Measurements from ENCODE around the gene PCDHA1. TPM values are rescaled to one million over a fixed set of nuclear protein-coding genes. Genes with fewer than 3 reads are reported as not detected.
"Not testable (repeated sequence)": the region's sequence is repeated elsewhere in the genome, so short reads cannot be mapped to it uniquely, and the experiment has no call there.

PCDHA1 gene
- total RNA-seq, 4 donors from 2014 or later: not detected

- Histone ChIP-seq H3K4me1 (no peaks in the 10 kb centered on the region), H3K9me3 (peaks cover 0 to 6% (median 0%) of the 10 kb centered on the region in 3 donors), H3K4me3 (no peak overlapping the region), H3K36me3 (no peaks in the 10 kb centered on the region), H3K27me3 (peaks cover 0 to 11% (median 0%) of the 10 kb centered on the region in 3 donors), H3K27ac (no peak overlapping the region)
- DNase-seq: no peak
- intact Hi-C loops (cut with DNase I; ENCODE audit: low total_unique reads): no loop called here
- in situ Hi-C loops (cut with MboI; ENCODE audit: low sequenced_read_pairs in 4 of 4): no loop called here
- TF ChIP-seq POLR2A (IDR thresholded peaks at IDR 0.05): no peak
- no peak for TF ChIP-seq CTCF (IDR thresholded peaks at IDR 0.05 in 4 of 5, conservative IDR thresholded peaks at IDR 0.05 in 1 of 5)
- ATAC-seq: no peak
Observed at GRCh38 chr5:140869555-140869886, 83.6 kb downstream of the PCDHA1 start.

GRCh38 chr5:140870221-140871201 lies 84.6 kb downstream of the PCDHA1 start:
- H3K9me3 ChIP-seq: peaks cover 0 to 6% (median 0%) of the 10 kb centered on the region in 3 donors
- no peaks in the 10 kb centered on the region for H3K36me3 ChIP-seq
- no peak overlapping the region for H3K27ac ChIP-seq
- intact Hi-C loops (cut with DNase I; ENCODE audit: low total_unique reads): no loop called here
- H3K4me1 ChIP-seq: no peaks in the 10 kb centered on the region
- TF ChIP-seq CTCF (IDR thresholded peaks at IDR 0.05 in 4 of 5, conservative IDR thresholded peaks at IDR 0.05 in 1 of 5) (no peak), POLR2A (IDR thresholded peaks at IDR 0.05) (no peak)
- DNase-seq: no peak
- no peak for ATAC-seq
- H3K27me3 ChIP-seq: peaks cover 0 to 15% (median 9%) of the 10 kb centered on the region in 3 donors
- in situ Hi-C loops (cut with MboI; ENCODE audit: low sequenced_read_pairs in 4 of 4): no loop called here
- no peak overlapping the region for H3K4me3 ChIP-seq

- no peaks in the 10 kb centered on the region for H3K36me3 ChIP-seq
- in situ Hi-C loops (cut with MboI; ENCODE audit: low sequenced_read_pairs in 4 of 4) (no loop called here), intact Hi-C loops (cut with DNase I; ENCODE audit: low total_unique reads) (no loop called here)
- H3K4me1 ChIP-seq: no peaks in the 10 kb centered on the region
- no peak within 1 kb of the TSS for H3K27ac ChIP-seq
- TF ChIP-seq CTCF (IDR thresholded peaks at IDR 0.05 in 4 of 5, conservative IDR thresholded peaks at IDR 0.05 in 1 of 5): no peak
- TF ChIP-seq POLR2A (IDR thresholded peaks at IDR 0.05): no peak
- no peak for DNase-seq
- ATAC-seq: no peak
- H3K27me3 ChIP-seq: peaks cover 0 to 23% (median 11%) of the 10 kb centered on the region in 3 donors
- peaks cover 0 to 6% (median 0%) of the 10 kb centered on the region in 3 donors for H3K9me3 ChIP-seq
- no peak within 1 kb of the TSS for H3K4me3 ChIP-seq
Observed at GRCh38 chr5:140875085-140876065, 89.4 kb downstream of the PCDHA1 start, which contains the start of gene PCDHA12. TSS of gene PCDHA12 (plus strand) at chr5:140875308. CDS start at chr5:140875473, 165 bp downstream.

GRCh38 chr5:140876541-140877261 lies 90.8 kb downstream of the PCDHA1 start:
- H3K4me1 ChIP-seq; H3K27ac ChIP-seq; H3K9me3 ChIP-seq; H3K36me3 ChIP-seq; intact Hi-C loops (cut with DNase I; ENCODE audit: low total_unique reads); DNase-seq; ATAC-seq; H3K4me3 ChIP-seq; in situ Hi-C loops (cut with MboI; ENCODE audit: low sequenced_read_pairs in 4 of 4): not testable (repeated sequence)
- H3K27me3 ChIP-seq: peaks cover 1 to 23% (median 17%) of the 10 kb centered on the region in 3 donors

All from gastrocnemius medialis (tissue), 4 donors.